ENCODE measurements around the gene DUSP5.

DUSP5 gene

GRCh38 chr10:110556296-110556695, 58.6 kb downstream of the DUSP5 start:
- in situ Hi-C loops (cut with MboI; ENCODE audit: low sequenced_read_pairs, unreplicated experiment): no loop called here
- DNase-seq (ENCODE audit: low spot score): no peak
- TF ChIP-seq, protein P1, sequence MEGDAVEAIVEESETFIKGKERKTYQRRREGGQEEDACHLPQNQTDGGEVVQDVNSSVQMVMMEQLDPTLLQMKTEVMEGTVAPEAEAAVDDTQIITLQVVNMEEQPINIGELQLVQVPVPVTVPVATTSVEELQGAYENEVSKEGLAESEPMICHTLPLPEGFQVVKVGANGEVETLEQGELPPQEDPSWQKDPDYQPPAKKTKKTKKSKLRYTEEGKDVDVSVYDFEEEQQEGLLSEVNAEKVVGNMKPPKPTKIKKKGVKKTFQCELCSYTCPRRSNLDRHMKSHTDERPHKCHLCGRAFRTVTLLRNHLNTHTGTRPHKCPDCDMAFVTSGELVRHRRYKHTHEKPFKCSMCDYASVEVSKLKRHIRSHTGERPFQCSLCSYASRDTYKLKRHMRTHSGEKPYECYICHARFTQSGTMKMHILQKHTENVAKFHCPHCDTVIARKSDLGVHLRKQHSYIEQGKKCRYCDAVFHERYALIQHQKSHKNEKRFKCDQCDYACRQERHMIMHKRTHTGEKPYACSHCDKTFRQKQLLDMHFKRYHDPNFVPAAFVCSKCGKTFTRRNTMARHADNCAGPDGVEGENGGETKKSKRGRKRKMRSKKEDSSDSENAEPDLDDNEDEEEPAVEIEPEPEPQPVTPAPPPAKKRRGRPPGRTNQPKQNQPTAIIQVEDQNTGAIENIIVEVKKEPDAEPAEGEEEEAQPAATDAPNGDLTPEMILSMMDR (IDR thresholded peaks at IDR 0.05; ENCODE audit: borderline replicate concordance, control extremely low read depth, extremely low read depth, insufficient read depth, missing control alignments): no peak

GRCh38 chr10:110556969-110557601, 59.4 kb downstream of the DUSP5 start:
- in situ Hi-C loops (cut with MboI; ENCODE audit: low sequenced_read_pairs, unreplicated experiment): no loop called here
- DNase-seq (ENCODE audit: low spot score): peak; percentile 55
- TF ChIP-seq, protein P1 (IDR thresholded peaks at IDR 0.05; ENCODE audit: borderline replicate concordance, control extremely low read depth, extremely low read depth, insufficient read depth, missing control alignments): peak; percentile 50

- TF ChIP-seq, protein P1 (IDR thresholded peaks at IDR 0.05; ENCODE audit: borderline replicate concordance, control extremely low read depth, extremely low read depth, insufficient read depth, missing control alignments): no peak
- in situ Hi-C loops (cut with MboI; ENCODE audit: low sequenced_read_pairs, unreplicated experiment): no loop called here
- DNase-seq (ENCODE audit: low spot score): no peak
Observed at GRCh38 chr10:110558041-110558440, 60.3 kb downstream of the DUSP5 start.

DNA sequence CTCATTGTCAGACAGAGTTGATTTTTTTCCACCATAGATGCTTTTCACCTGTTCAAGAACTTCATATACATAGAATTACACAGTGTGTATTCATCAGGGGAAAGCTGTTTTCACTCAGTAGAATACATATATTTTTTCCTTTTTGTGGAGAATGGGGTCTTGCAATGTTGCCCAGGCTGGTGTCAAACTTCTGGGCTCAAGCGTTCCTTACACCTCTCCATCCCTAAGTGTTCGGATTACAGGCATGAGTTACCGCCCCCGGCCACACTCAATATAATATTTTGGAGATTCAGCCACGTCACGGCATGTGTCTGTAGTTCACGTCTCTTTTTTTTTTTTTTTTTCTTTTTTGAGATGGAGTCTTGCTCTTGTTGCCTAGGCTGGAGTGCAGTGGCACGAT, 62.3 kb downstream of the DUSP5 start:
- TF ChIP-seq, protein P1 (IDR thresholded peaks at IDR 0.05; ENCODE audit: borderline replicate concordance, control extremely low read depth, extremely low read depth, insufficient read depth, missing control alignments): no peak
- DNase-seq (ENCODE audit: low spot score): no peak
- in situ Hi-C loops (cut with MboI; ENCODE audit: low sequenced_read_pairs, unreplicated experiment): no loop called here

Data from GM13976 (cell line).